Esophagus squamous epithelium (tissue), 5 donors: ENCODE data around the gene ZNF84. TPM values are rescaled to one million over a fixed set of nuclear protein-coding genes. Genes with fewer than 3 reads are reported as not detected.

Experiments
- DNase-seq: peaks from one replicate; lab custom pipeline; 2025; lab: John Stamatoyannopoulos, UW
- H3K27ac ChIP-seq, 4 donors: fragments of 200-600 bp; sonication (generic); one replicate each; pipeline ENCODE4 v1.5.1; 2016 to 2019; ENCODE audit warnings: mild to moderate bottlenecking in 1 of 4
- H3K27me3 ChIP-seq, 4 donors: fragments of 200-600 bp; sonication (generic); 1 replicate in 3 of 4; 2 replicates in 1 of 4; pipeline versions ENCODE4 v1.5.1 to v1.6.0; 2017 to 2021; ENCODE audit warnings: antibody characterized with exemption in 1 of 4
- H3K36me3 ChIP-seq, 3 donors: fragments of 200-600 bp; sonication (generic); one replicate each; pipeline ENCODE4 v1.5.1; 2016 to 2019
- H3K4me1 ChIP-seq, 3 donors: fragments of 200-600 bp; sonication (generic); one replicate each; pipeline ENCODE4 v1.5.1; 2017 to 2019
- H3K4me3 ChIP-seq, 4 donors: fragments of 200-600 bp; sonication (generic); 1 replicate in 3 of 4; 2 replicates in 1 of 4; pipeline ENCODE4 v1.5.1; 2016 to 2019; ENCODE audit warnings: mild to moderate bottlenecking in 2 of 4, moderate library complexity in 1 of 4
- H3K9me3 ChIP-seq, 3 donors: fragments of 200-600 bp; sonication (generic); one replicate each; pipeline ENCODE4 v1.5.1; 2016 to 2019
- POLR2A ChIP-seq, 4 donors: fragments of 450-650 bp; IDR thresholded peaks; one replicate each; pipeline ENCODE4 v1.6.1; 2017; ENCODE audit warnings: antibody characterized with exemption in 4 of 4, mild to moderate bottlenecking in 4 of 4, moderate library complexity in 3 of 4
- WGBS, 2 donors: methylation state at CpG; one replicate each; pipeline ENCODE4 v1.1.5; 2018; 5-methylcytosine and 5-hydroxymethylcytosine counted together
- intact Hi-C: fragments of 100-400 bp; cut with DNase I; formaldehyde crosslinking; loops from one replicate; pipeline ENCODE4 v1.15.0; 2022
- total RNA-seq, 4 donors: library from RNA; depleted of rRNA; stranded (reverse); fragments of >200 nt; gene quantifications; one replicate each; pipeline ENCODE4 v1.1.0, GENCODE V29; 2016
- TF ChIP-seq, protein P1 (sequence below), 6 experiments: fragments of 450-650 bp in 4 of 6; fragments of 200-600 bp in 2 of 6; sonication (generic) in 2 of 6; IDR thresholded peaks; one replicate each; pipeline ENCODE4 v1.5.1; 2016 to 2019; ENCODE audit warnings: antibody characterized with exemption in 6 of 6, mild to moderate bottlenecking in 4 of 6, moderate library complexity in 4 of 6
- donor health status: DM: yes; HTN: yes; CAD: no.

Gene ZNF84
- total RNA-seq: 10 to 100 TPM in 1 of 4 donors, 1 to 10 TPM in 3; 5.3 to 21.2 (median 6.6) TPM

DNA sequence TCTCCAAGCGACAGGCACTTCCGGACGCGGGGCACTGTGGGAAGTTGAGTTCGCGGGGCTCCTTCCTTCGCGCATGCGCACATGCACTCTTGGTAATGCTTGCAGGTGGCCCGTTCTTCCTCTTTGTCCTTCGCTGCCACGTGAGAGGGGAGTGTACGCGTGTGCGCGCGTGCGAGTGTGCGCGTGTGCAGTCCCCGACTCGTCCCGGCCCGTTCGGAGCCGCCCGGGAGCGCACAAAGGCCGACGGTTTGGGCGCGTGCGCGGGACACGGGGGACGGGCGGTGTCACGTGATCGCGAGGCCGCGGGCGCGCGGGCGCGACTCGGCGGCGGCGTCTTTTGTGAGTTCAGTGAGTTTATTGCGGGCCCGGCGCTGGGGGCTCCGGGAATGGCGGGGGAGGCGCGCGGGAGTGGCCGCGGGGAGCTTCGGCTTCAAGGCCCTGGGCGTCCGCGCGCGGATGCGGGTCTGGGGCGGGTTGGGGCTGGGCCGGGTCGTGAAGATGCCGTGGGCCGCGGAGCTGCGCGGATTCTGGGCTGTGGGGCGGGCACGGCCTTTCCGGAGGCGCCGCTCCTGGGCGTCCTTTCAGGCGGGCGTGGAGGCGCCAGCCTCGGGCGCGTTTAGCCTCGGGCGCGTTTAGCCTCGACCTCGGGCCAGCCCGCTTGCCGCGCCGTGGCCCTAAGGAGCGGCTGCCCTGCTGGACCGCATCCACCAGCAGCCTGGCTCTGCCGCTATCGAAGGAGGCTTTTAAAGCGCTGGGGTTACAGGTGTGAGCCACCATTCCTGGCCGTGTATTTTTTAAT lies at the start of gene ZNF84:
Gene ZNF84 (plus strand): TSS at position 303 of the 799 bp plus-strand sequence. CDS start 3,959 bp downstream, outside the sequence.
- 0% methylated on average over 17 to 36 of the region's 103 CpGs for whole genome bisulfite sequencing, 2 donors

DNA sequence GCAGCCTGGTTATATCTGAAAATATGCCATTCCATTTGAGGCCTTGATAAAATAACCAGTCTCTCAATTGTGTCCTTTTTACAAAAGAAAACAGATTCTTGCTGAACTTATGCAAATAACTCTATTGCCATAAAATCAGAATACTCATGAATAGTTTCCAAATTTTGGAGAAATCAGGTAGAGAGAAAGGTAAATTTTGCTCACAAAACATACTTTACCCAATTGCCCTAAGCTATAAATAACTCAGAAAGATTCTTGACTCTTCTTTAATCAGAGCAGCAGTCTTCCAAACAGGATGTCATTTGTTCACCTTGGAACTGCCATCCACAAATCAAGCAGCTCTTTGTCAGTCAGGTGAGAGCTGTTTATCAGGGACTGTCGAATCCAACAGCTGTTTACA lies 38.6 kb upstream of the ZNF84 start:
- Histone ChIP-seq H3K36me3 (peaks cover 0 to 90% (median 0%) of the 10 kb centered on the region in 3 donors), H3K27me3 (no peaks in the 10 kb centered on the region), H3K4me1 (no peaks in the 10 kb centered on the region), H3K4me3 (no peak overlapping the region), H3K27ac (no peak overlapping the region), H3K9me3 (peaks cover 7 to 100% (median 77%) of the 10 kb centered on the region in 3 donors)
- intact Hi-C loops: no loop called here
- 0 to 25% methylated on average over 1 of the region's 1 CpG for WGBS, 2 donors
- TF ChIP-seq, protein P1, sequence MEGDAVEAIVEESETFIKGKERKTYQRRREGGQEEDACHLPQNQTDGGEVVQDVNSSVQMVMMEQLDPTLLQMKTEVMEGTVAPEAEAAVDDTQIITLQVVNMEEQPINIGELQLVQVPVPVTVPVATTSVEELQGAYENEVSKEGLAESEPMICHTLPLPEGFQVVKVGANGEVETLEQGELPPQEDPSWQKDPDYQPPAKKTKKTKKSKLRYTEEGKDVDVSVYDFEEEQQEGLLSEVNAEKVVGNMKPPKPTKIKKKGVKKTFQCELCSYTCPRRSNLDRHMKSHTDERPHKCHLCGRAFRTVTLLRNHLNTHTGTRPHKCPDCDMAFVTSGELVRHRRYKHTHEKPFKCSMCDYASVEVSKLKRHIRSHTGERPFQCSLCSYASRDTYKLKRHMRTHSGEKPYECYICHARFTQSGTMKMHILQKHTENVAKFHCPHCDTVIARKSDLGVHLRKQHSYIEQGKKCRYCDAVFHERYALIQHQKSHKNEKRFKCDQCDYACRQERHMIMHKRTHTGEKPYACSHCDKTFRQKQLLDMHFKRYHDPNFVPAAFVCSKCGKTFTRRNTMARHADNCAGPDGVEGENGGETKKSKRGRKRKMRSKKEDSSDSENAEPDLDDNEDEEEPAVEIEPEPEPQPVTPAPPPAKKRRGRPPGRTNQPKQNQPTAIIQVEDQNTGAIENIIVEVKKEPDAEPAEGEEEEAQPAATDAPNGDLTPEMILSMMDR (IDR thresholded peaks at IDR 0.05): no peak
- TF ChIP-seq POLR2A (IDR thresholded peaks at IDR 0.05): no peak
- no peak for DNase-seq

More for the DNA sequence above, at the start of gene ZNF84:
- DNase-seq: peak; percentile 83
- peaks cover 0 to 19% (median 9%) of the 10 kb centered on the region in 3 donors for H3K4me1 ChIP-seq
- H3K4me3 ChIP-seq: peak within 1 kb of the TSS; percentile 71 to 89 (median 82)
- no peaks in the 10 kb centered on the region for H3K27me3 ChIP-seq
- H3K27ac ChIP-seq: peak within 1 kb of the TSS; percentile 90 to 99 (median 97)
- TF ChIP-seq POLR2A (IDR thresholded peaks at IDR 0.05): peak in 2 of 4 donors; percentile 61 to 81
- TF ChIP-seq, protein P1 (IDR thresholded peaks at IDR 0.05): peak in 1 of 6 experiments; percentile 34
- peaks cover 0 to 36% (median 9%) of the 10 kb centered on the region in 3 donors for H3K36me3 ChIP-seq
- intact Hi-C loops: loop anchor here (10.0 kb wide), 1 partner anchor 53 kb away; the partner anchor contains the start of gene ZNF26
- peaks cover 0 to 58% (median 41%) of the 10 kb centered on the region in 3 donors for H3K9me3 ChIP-seq

DNA sequence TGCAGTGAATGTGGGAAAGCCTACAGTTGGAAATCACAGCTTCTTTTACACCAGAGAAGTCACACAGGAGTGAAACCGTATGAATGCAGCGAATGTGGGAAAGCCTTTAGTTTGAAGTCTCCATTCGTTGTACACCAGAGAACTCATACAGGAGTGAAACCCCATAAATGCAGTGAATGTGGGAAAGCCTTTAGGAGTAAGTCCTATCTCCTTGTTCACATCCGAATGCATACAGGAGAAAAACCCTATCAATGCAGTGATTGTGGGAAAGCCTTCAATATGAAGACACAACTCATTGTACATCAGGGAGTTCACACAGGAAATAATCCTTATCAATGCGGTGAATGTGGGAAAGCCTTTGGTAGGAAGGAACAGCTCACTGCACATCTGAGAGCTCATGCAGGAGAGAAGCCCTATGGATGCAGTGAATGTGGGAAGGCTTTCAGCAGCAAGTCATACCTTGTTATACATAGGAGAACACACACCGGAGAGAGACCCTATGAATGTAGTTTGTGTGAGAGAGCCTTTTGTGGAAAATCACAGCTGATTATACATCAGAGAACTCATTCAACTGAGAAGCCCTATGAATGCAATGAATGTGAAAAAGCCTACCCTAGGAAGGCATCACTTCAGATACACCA lies 26.5 kb upstream of the ZNF84 start:
- no peak for DNase-seq
- TF ChIP-seq, protein P1 (IDR thresholded peaks at IDR 0.05): no peak
- TF ChIP-seq POLR2A (IDR thresholded peaks at IDR 0.05): no peak
- Histone ChIP-seq H3K4me3 (peak overlapping the region in 1 of 4 donors; percentile 16), H3K36me3 (peaks cover 36 to 100% (median 49%) of the 10 kb centered on the region in 3 donors), H3K27ac (no peak overlapping the region), H3K4me1 (no peaks in the 10 kb centered on the region), H3K27me3 (no peaks in the 10 kb centered on the region), H3K9me3 (peaks cover 8 to 100% (median 94%) of the 10 kb centered on the region in 3 donors)
- whole genome bisulfite sequencing, 2 donors: 94 to 98% methylated on average over 6 of the region's 6 CpGs
- intact Hi-C loops: no loop called here

DNA sequence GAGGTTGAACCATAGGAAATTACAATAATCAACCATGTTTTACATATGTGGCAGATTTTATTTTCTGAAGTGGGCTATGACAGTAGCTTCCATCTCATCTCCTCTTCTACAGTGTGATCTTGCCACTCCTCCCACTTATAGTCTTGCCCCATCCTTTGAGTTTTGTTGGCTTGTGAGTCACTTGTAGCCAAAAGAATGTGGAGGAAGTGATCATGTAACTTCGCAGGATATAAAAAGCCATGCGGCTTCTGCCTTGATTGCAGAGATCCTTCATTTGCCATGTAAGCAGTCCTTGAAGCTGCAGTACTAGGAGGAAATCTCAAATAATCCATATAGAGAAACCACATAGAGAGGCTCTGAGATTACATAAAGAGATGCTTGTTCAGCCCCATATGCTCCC lies 13.7 kb upstream of the ZNF84 start:
- H3K27me3 ChIP-seq: no peaks in the 10 kb centered on the region
- H3K9me3 ChIP-seq: peaks cover 0 to 97% (median 61%) of the 10 kb centered on the region in 3 donors
- no peak overlapping the region for H3K4me3 ChIP-seq
- WGBS, 2 donors: 94 to 100% methylated on average over 2 of the region's 2 CpGs
- TF ChIP-seq, protein P1 (IDR thresholded peaks at IDR 0.05): no peak
- TF ChIP-seq POLR2A (IDR thresholded peaks at IDR 0.05): no peak
- DNase-seq: no peak
- no peak overlapping the region for H3K27ac ChIP-seq
- no peaks in the 10 kb centered on the region for H3K4me1 ChIP-seq
- intact Hi-C loops: no loop called here
- peaks cover 0 to 16% (median 0%) of the 10 kb centered on the region in 3 donors for H3K36me3 ChIP-seq
